Body of pancreas (tissue), 4 donors: Measurements from ENCODE around the gene DOK6. TPM values are rescaled to one million over a fixed set of nuclear protein-coding genes. Genes with fewer than 3 reads are reported as not detected.

Experiments
- ATAC-seq: fragments of 150-250 bp; one replicate; pipeline ENCODE4 v1.9.1; 2016
- DNase-seq, 4 donors: peaks; one replicate each; pipeline ENCODE4 v3.0.0-alpha.2; 2019
- H3K27ac ChIP-seq, 4 donors: fragments of 200-600 bp; sonication (generic); 1 replicate in 3 of 4; 2 replicates in 1 of 4; pipeline versions ENCODE4 v1.5.1 to v1.6.1; 2016 to 2019; ENCODE audit warnings: mild to moderate bottlenecking in 1 of 4, mixed read lengths in 1 of 4, moderate library complexity in 1 of 4
- H3K27me3 ChIP-seq, 2 donors: fragments of 200-600 bp; sonication (generic); one replicate each; pipeline ENCODE4 v1.6.0; 2016; ENCODE audit warnings: mild to moderate bottlenecking in 1 of 2
- H3K36me3 ChIP-seq, 2 donors: fragments of 200-600 bp; sonication (generic); replicated peaks in 1 of 2; 2 replicates each; pipeline ENCODE4 v1.5.1; 2016; ENCODE audit warnings: low read depth in 2 of 2; ENCODE audit not compliant: insufficient read depth in 1 of 2
- H3K4me1 ChIP-seq: fragments of 200-600 bp; sonication (generic); one replicate; pipeline ENCODE4 v1.6.0; 2016
- H3K4me3 ChIP-seq, 2 donors: fragments of 200-600 bp; sonication (generic); 1 replicate in 1 of 2; 2 replicates in 1 of 2; pipeline ENCODE4 v1.5.1; 2016 to 2019
- H3K9me3 ChIP-seq, 3 donors: fragments of 200-600 bp; sonication (generic); 1 replicate in 2 of 3; 2 replicates in 1 of 3; pipeline ENCODE4 v1.5.1; 2016
- CTCF ChIP-seq, 7 experiments: fragments of 450-650 bp in 4 of 7; fragments of 200-600 bp in 3 of 7; sonication (generic) in 3 of 7; IDR thresholded peaks; one replicate each; pipeline ENCODE4 v1.5.1; 2016 to 2019; ENCODE audit warnings: antibody characterized with exemption in 7 of 7
- POLR2A ChIP-seq, 3 donors: fragments of 450-650 bp; IDR thresholded peaks; one replicate each; pipeline ENCODE4 v1.6.1; 2016; ENCODE audit warnings: antibody characterized with exemption in 3 of 3, mild to moderate bottlenecking in 2 of 3
- WGBS, 2 donors: methylation state at CpG; one replicate each; pipeline ENCODE4 v1.1.5; 2017; 5-methylcytosine and 5-hydroxymethylcytosine counted together
- intact Hi-C: fragments of 100-400 bp; cut with DNase I; formaldehyde crosslinking; loops from one replicate; pipeline ENCODE4 v1.15.1; 2023
- total RNA-seq, 2 donors: library from RNA; depleted of rRNA; stranded (reverse); fragments of >200 nt; gene quantifications; one replicate each; pipeline ENCODE4 v1.1.0, GENCODE V29; 2016

DOK6 gene
- total RNA-seq, 2 donors from 2014 or later = under 0.01 to 0.66 TPM

- no peak overlapping the region for H3K27ac ChIP-seq
- DNase-seq = no peak
- H3K4me1 ChIP-seq = no peaks in the 10 kb centered on the region
- no peak overlapping the region for H3K4me3 ChIP-seq
- no peak for TF ChIP-seq CTCF (IDR thresholded peaks at IDR 0.05)
- TF ChIP-seq POLR2A (IDR thresholded peaks at IDR 0.05) = no peak
- no peaks in the 10 kb centered on the region for H3K9me3 ChIP-seq
- WGBS, 2 donors = 83 to 88% methylated on average over 2 of the region's 2 CpGs
- intact Hi-C loops = no loop called here
- H3K27me3 ChIP-seq = no peaks in the 10 kb centered on the region
- no peak for ATAC-seq
- no peaks in the 10 kb centered on the region for H3K36me3 ChIP-seq
These were observed 493.8 kb downstream of the DOK6 start for GRCh38 chr18:69894467-69894866.

DNA sequence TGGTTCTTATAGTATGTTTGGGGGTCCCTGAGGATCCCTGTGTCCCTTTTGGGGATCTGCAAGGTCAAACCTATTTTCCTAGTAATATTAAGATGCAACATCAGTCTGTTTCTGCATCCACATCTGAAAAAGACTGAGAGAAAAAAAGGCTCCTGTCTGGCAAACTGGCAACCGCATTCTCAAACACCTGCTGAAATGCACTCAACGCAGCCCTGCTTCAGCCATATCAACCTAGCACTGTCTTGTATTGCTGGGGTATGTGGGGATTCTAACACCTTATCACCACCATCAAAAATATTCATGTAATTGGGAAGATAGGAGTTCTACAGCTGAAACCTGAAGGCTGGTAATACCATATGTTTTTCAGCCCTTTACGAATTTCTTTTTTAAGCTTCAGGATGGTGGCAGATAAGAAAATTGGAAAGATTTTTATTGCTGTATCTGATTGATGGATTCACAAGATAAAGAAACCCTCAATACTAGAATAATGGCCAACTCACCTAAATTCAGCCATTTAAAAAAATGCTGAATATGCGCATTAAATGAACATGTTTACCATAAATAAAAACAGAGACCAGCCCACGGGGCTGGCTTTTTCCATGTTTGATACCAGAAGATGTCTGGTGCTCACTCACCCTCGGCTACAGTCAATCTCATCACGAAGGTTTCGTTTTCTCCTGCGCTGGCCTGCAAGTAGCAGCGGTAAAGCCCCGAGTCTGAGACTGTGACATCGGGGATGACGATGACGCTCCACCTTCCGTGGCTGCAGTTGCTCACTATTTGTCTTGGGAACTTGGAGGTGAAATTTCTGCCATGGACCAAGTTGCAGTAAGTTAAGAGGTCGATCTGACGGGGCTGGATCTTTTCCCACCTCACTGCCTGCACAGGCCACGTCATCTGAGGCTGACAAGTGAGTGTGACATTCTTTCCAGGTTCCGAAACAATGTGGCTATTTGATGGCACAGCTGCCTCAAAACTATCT is 494.7 kb downstream of the DOK6 start:
- intact Hi-C loops = no loop called here
- Histone ChIP-seq H3K4me1 (no peaks in the 10 kb centered on the region), H3K36me3 (no peaks in the 10 kb centered on the region), H3K27me3 (no peaks in the 10 kb centered on the region), H3K4me3 (no peak overlapping the region), H3K9me3 (no peaks in the 10 kb centered on the region), H3K27ac (no peak overlapping the region)
- TF ChIP-seq POLR2A (IDR thresholded peaks at IDR 0.05) (no peak), CTCF (IDR thresholded peaks at IDR 0.05) (no peak)
- no peak for DNase-seq
- 85 to 87% methylated on average over 19 of the region's 19 CpGs for WGBS, 2 donors
- ATAC-seq = no peak

DNA sequence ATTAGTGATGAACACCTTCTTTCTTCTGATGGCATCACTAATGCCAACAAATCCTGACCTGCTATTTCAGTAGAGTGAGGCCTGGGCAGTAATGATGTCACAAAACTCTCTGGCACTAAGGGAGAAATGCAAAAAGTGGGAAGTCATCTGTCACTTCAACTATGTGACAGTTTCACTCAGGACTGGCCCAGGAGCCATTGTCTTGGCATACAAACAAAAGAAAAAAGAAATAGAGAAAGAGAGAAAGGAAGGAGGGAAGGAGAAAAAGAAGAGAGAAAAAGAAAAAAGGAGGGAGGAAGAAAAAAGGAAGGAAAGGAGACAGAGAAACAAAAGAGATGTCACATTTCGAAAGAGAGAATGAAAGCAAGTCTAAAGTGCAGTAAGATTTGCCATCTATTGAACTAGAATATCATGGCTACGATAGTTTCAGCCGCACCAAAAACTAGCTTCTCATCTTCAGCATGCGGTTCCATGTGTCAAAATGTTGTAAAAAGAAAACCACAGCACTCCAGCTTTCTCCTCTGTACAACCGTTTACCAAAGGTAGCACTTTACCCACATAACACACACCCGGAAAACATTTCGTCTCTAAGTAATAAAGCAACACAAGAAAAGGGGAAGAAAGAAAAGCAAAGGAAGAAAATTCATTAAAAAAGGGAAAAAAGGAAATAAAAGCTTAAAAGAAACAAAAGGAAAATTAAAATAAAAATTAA is 496.9 kb downstream of the DOK6 start:
- H3K9me3 ChIP-seq = no peaks in the 10 kb centered on the region
- DNase-seq (no peak), ATAC-seq (no peak)
- WGBS, 2 donors = 82 to 84% methylated on average over 7 of the region's 7 CpGs
- intact Hi-C loops = no loop called here
- no peaks in the 10 kb centered on the region for H3K4me1 ChIP-seq
- no peaks in the 10 kb centered on the region for H3K27me3 ChIP-seq
- no peak overlapping the region for H3K27ac ChIP-seq
- no peak overlapping the region for H3K4me3 ChIP-seq
- no peaks in the 10 kb centered on the region for H3K36me3 ChIP-seq
- TF ChIP-seq POLR2A (IDR thresholded peaks at IDR 0.05) (no peak), CTCF (IDR thresholded peaks at IDR 0.05) (no peak)

DNA sequence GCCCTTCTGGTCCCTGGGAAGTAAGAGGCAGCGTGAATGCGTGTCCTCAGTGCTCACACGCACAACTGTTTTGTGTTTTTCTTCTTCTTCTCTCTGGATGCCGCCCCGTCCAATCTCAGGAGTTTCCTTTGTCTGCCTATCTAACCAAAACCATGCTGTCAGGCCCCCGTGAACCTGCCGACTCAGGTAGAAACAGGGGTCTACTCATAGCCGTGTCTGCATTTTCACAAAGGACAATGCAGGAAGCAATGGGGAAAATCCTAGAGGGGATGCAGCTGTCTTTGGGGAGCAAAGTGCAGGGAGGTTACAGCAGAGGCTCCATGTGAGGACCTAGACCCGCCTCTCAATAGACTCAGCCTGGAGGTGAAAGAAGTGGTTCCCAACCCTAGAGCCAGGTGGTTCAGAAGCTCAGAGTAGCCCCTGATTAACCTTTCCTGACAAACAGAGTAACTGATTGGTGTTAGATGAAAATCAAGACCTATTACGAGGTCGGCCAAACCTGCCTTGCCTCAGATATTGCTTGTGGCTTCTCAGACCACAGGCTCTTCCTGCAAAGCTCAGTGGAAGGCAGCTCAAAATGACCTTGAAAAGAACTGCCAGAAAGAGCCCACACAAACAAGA is 497.7 kb downstream of the DOK6 start:
- WGBS, 2 donors = 69% methylated on average over 11 of the region's 11 CpGs
- no peak for DNase-seq
- H3K36me3 ChIP-seq = no peaks in the 10 kb centered on the region
- no peak for ATAC-seq
- intact Hi-C loops = no loop called here
- no peaks in the 10 kb centered on the region for H3K9me3 ChIP-seq
- H3K4me3 ChIP-seq = no peak overlapping the region
- no peaks in the 10 kb centered on the region for H3K27me3 ChIP-seq
- no peak for TF ChIP-seq POLR2A (IDR thresholded peaks at IDR 0.05)
- TF ChIP-seq CTCF (IDR thresholded peaks at IDR 0.05) = no peak
- H3K27ac ChIP-seq = no peak overlapping the region
- H3K4me1 ChIP-seq = no peaks in the 10 kb centered on the region
